ENCODE results near the gene KPNA6.
A peak's percentile ranks its signal among the peaks of the same experiment; 100 is the strongest.

The KPNA6 gene

GRCh38 chr1:32221581-32221979, 113.7 kb downstream of the KPNA6 start:
- DNase-seq, result no peak

GRCh38 chr1:32221980-32222755, 114.3 kb downstream of the KPNA6 start, which contains the start of the genes EIF3I and TMEM234:
Gene EIF3I (plus strand): TSS chr1:32222407. CDS start chr1:32222442, 35 bp downstream.
Gene TMEM234 (minus strand): TSS chr1:32222353. CDS start chr1:32222322, 31 bp downstream.
- peak; percentile 84 to 95 for DNase-seq

- DNase-seq, result no peak
Measured at GRCh38 chr1:32223683-32224082, 115.8 kb downstream of the KPNA6 start.

- DNase-seq, result no peak
Measured at GRCh38 chr1:32224285-32224684, 116.4 kb downstream of the KPNA6 start.

Data from NCI-H526 (cell line).